CD4-positive, alpha-beta T cell treated with Interleukin-6 at 100 ng/mL for 8 hours (primary cell): ENCODE measurements around the gene C17orf75.
"Not testable (repeated sequence)": the region's sequence is repeated elsewhere in the genome, so short reads cannot be mapped to it uniquely, and the experiment has no call there.

Experiments used
- DNase-seq: peaks from one replicate; pipeline ENCODE4 v3.0.0-alpha.2; 2020; ENCODE audit warnings: mixed read lengths, low spot score

The C17orf75 gene, protein sequence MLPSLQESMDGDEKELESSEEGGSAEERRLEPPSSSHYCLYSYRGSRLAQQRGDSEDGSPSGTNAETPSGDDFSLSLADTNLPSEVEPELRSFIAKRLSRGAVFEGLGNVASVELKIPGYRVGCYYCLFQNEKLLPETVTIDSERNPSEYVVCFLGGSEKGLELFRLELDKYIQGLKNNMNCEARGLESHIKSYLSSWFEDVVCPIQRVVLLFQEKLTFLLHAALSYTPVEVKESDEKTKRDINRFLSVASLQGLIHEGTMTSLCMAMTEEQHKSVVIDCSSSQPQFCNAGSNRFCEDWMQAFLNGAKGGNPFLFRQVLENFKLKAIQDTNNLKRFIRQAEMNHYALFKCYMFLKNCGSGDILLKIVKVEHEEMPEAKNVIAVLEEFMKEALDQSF

DNA sequence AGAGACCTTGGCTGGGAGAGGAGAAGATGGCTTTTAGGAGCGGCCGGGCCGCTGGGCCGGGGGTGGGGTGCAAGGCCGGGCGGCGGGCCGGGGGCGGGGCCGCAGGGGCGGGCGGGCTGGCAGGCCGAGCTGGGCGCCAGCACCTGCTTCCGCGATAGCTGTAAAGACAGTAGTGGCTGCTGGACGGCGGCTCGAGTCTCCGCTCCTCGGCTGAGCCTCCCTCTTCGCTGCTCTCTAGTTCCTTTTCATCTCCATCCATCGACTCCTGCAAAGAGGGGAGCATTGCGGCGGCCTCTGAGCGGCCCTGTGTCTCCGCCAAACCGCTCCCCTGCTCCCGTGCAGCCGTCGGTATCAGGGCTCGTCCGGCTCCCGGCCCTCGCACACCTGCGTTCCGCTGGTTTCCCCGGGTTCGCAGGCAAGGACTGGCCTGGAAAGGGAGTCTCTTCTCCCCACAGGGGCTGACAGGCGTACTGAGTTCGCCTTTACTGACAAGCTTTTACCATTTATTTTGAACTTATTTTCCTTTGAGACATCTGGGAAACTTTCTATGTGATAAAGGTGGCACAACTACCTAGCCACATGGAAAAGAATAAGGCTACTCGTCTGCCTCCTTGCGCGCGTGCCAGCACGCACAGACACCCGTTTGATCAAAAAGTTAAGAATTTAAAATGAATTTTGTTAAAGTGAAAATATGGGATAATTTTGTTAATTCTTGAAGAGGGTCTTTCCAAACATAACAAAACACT is at the start of gene C17orf75:
Gene C17orf75 (minus strand): TSS at position 317 of the 746 bp plus-strand sequence. CDS start 34 bp downstream, at position 283.
- DNase-seq, result peak; percentile 68

GRCh38 chr17:32388613-32389459 is 46.9 kb upstream of the C17orf75 start:
- no peak for DNase-seq

- DNase-seq, result not testable (repeated sequence)
These were observed 46.2 kb upstream of the C17orf75 start for GRCh38 chr17:32388128-32388527.

GRCh38 chr17:32386844-32387243 is 44.9 kb upstream of the C17orf75 start:
- DNase-seq, result no peak

GRCh38 chr17:32385971-32386370 is 44.0 kb upstream of the C17orf75 start:
- DNase-seq, result no peak

GRCh38 chr17:32385121-32385520 is 43.1 kb upstream of the C17orf75 start:
- DNase-seq, result no peak

DNA sequence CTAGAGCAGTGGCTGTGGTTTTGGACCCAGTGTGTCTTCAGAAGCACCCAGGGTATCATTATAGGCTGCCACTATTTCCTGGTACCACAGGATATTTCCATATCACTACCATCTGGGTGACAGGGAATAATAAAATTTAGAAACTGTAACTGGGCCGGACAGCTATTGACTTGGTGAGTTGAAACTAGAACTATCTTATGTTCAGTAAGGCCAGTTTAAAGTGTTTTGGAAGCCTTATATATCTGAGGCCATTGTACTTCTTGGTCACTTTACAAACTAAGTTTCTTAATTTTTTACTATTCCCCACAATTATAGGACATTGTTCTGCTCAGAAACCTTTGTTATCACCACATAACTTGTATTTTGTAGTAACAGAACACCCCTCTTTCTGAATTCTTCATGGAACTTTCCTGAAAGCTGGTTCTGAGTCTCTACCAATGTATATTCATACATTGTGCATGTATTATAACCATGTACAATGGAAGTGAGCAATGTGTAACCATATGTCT is 42.0 kb upstream of the C17orf75 start:
- DNase-seq, result no peak

GRCh38 chr17:32382526-32383223 is 40.7 kb upstream of the C17orf75 start:
- no peak for DNase-seq

DNA sequence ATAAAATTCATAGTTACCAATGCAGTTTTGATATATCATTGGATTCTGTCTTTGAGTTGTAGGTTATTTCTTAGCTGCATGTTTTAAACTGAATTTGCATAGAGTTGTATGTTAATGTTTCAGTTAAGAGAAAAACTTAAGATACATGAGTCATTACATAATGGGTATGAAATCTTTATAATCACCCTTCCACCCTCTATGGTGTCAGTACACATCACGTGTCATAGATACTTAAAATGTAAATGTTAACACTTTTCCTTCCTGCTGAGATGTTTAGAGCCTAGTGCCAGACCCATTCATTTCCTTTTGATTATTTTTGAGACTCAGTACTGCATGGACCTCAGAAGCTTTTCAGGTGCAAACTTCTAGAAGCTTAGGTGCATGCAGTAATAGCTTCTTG is 28.5 kb upstream of the C17orf75 start:
- no peak for DNase-seq

- no peak for DNase-seq
These were observed 19.3 kb upstream of the C17orf75 start for GRCh38 chr17:32361270-32361669.

- DNase-seq, result no peak
These were observed 15.6 kb upstream of the C17orf75 start for GRCh38 chr17:32357615-32358014.

GRCh38 chr17:32356750-32357149 is 14.8 kb upstream of the C17orf75 start:
- no peak for DNase-seq

DNA sequence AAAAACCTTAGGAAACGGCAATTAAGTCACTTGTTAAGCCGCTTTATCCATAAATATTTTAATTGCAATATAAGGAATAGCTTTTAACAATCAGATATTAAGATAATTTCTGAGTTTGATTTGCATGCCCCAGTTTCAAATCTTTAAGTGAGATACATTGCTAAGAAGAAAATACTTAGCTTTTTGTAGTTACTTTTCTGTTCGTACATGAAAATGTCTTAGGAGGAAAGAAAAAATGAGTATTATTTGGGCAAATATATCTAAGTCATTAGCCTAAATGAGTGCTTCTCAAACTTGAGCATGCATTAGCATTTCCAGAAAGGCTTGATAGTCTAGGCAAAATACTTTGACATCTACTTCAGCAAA is 14.4 kb upstream of the C17orf75 start:
- no peak for DNase-seq

- DNase-seq, result no peak
These were observed 13.8 kb upstream of the C17orf75 start for GRCh38 chr17:32355649-32356377.

DNA sequence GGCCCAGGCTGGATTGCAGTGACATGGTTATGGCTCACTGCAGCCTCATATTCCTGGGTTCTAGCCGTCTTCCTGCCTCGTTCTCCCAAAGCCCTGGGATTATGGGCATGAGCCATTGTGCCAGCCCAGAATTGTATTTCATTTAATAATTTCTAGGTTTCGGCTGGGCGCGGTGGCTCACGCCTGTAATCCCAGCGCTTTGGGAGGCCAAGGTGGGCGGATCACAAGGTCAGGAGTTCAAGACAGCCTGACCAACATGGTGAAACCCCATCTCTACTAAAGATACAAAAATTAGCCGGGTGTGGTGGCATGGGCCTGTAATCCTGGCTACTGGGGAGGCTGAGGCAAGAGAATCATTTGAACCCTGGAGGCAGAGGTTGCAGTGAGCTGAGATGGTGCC is 10.8 kb upstream of the C17orf75 start:
- not testable (repeated sequence) for DNase-seq

DNA sequence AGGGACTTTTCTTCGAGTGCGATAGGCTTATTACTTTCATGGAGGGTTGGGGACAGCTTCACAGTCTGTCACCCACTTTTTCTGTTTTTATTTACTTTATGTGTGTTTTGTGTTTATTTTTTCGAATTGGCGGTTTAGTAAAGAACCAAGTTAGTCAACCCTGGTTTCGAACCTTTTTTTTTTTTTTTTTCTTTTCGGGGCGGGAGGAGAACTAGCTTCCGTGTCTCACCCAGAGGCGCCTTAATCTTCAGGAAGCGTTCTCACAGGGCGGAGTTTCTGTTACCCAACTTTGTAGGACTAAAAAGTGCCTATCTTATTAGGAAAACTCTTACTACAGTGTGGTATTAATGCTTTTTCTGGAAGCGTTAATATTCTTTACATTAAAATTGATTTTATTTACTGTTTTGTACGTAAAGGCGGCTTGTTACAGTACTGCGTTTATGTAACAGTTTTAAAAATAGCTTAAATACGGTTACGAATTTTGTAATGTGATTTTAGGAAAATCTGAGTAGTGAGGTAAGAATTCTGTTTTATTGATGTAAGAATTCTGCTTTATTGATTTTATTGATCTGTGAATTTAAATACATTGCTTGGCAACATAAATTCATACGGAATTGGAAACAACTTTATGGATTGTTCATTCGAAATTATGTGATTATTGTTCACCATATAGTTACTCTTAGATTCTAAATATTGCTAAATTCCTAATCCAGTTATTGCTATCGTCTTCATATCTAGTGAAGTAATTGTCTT is 8.9 kb upstream of the C17orf75 start:
- DNase-seq, result peak; percentile 49

DNA sequence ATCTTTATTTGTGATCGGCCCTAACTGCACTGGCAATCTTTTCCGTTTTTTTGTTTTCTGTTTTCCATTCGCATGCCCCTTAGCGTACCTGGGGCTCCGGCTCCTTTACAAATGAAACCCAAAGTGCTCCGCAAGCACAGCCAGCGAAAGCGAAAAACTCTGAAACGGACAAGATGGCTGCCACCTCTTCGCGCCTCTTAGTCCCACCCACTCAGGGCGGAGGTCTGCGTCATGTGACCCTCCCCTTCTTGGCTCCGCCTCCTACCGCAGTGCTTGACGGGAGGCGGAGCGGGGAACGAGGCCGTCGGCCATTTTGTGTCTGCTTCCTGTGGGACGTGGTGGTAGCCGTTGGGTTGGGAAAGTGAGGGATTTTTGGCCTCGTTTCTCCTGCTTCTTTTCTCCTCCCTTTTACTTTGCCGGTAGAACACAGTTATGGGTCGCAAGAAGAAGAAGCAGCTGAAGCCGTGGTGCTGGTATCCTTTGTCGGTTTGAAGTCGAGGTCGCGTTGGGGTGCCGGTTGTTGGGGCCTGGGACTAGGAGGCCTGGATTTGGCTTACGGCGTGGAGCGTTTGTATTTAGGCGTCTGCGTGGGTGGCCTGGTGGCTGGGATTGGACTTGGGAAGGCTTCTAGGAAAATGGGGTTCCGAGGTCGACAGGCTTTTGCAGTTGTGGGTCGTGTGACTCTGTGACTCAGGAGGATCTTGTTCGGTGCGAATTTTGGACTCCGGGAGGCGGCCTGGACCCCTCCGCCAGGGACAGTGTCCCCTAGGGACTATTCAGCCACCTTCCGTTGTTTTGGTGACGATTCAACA is 8.1 kb upstream of the C17orf75 start, which contains the start of gene ZNF207:
Gene ZNF207 (plus strand): TSS at position 304 of the 812 bp plus-strand sequence. CDS start 129 bp downstream, at position 433.
- DNase-seq, result peak; percentile 94

- DNase-seq, result no peak
These were observed 7.5 kb upstream of the C17orf75 start for GRCh38 chr17:32349503-32349853.

DNA sequence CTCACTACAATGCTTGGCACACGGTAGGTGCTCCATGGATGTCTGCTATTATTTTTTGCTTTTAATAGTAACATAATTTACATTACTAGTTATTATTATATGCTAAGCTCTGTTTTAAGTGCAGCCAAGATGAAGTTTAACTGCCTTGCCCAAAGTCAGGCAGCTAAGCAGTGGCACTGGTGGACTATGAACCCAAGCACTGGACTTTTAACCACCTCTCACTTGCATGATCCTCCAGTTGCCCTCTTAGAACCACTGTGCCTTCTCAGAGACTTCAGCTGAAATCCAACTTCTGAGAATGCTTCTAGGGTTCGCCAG is 6.5 kb upstream of the C17orf75 start:
- no peak for DNase-seq
